MM.1S (cell line): Measurements from ENCODE around the gene NOXA1.
"Not testable (repeated sequence)": the region's sequence is repeated elsewhere in the genome, so short reads cannot be mapped to it uniquely, and the experiment has no call there.

Experiments used
- CTCF ChIP-seq: fragments of 300-600 bp; sonication (generic); IDR thresholded peaks from 2 replicates; pipeline ENCODE4 v1.5.1; 2016; ENCODE audit warnings: antibody characterized with exemption, low read length, mixed read lengths
- EZH2 ChIP-seq: fragments of 300-600 bp; sonication (generic); optimal IDR thresholded peaks from 2 replicates; pipeline ENCODE3; 2017; ENCODE audit warnings: low read depth, mild to moderate bottlenecking, antibody characterized with exemption, low read length, mixed read lengths

- not testable (repeated sequence) for TF ChIP-seq CTCF, EZH2
These were observed 43.3 kb downstream of the NOXA1 start for GRCh38 chr9:137466389-137467085.
